K562 (cell line): ENCODE measurements around the gene CUL9. TPM values are rescaled to one million over a fixed set of nuclear protein-coding genes. Genes with fewer than 3 reads are reported as not detected.

Source experiments
- BMI1 ChIP-seq: fragments of 150-350 bp; IDR thresholded peaks from 2 replicates; pipeline ENCODE4 v1.6.1; 2014; ENCODE audit warnings: low read length
- HDAC2 ChIP-seq: fragments of 450-650 bp; IDR thresholded peaks from 2 replicates; pipeline ENCODE4 v1.6.1; 2016; ENCODE audit warnings: mild to moderate bottlenecking
- MAFG ChIP-seq: fragments of 450-650 bp; conservative IDR thresholded peaks from 2 replicates; pipeline ENCODE4 v1.6.1; 2016; ENCODE audit warnings: missing genetic modification characterization, missing compliant biosample characterization
- MAFK ChIP-seq: IDR thresholded peaks from 2 replicates; pipeline ENCODE4 v1.6.1; 2011; ENCODE audit warnings: low read length, improper control_type of control experiment
- NFIC ChIP-seq: fragments of 450-650 bp; IDR thresholded peaks from 2 replicates; pipeline ENCODE4 v1.6.1; 2017; ENCODE audit warnings: mild to moderate bottlenecking, inconsistent platforms
- PCBP1 ChIP-seq: fragments of 200-400 bp; formaldehyde crosslinking; IDR thresholded peaks from 2 replicates; pipeline ENCODE4 v1.6.1; 2018; ENCODE audit warnings: mild to moderate bottlenecking, low read depth, low read length; ENCODE audit not compliant: poor library complexity, severe bottlenecking
- TCFL5 ChIP-seq: fragments of 250-450 bp; sonication (Bioruptor Pico); conservative IDR thresholded peaks from 2 replicates; pipeline ENCODE4 v1.6.1; 2021; ENCODE audit warnings: mild to moderate bottlenecking, moderate library complexity, matching md5 sums
- TOE1 ChIP-seq, 2 experiments: fragments of 450-650 bp in 1 of 2; sonication (generic) in 1 of 2; formaldehyde crosslinking in 1 of 2; IDR thresholded peaks; 2 replicates each; pipeline versions ENCODE4 v1.7.1 to v1.8.0; 2016 to 2022; ENCODE audit warnings: borderline replicate concordance in 2 of 2, mild to moderate bottlenecking in 2 of 2, antibody characterized with exemption in 1 of 2, inconsistent platforms in 1 of 2, low read depth in 1 of 2, missing genetic modification reagents in 1 of 2, moderate library complexity in 1 of 2
- ZFP36 ChIP-seq: fragments of 150-350 bp; IDR thresholded peaks from 2 replicates; pipeline ENCODE4 v1.6.1; 2018; ENCODE audit warnings: low read length, low read depth; ENCODE audit not compliant: partially characterized antibody
- ZNF766 ChIP-seq: fragments of 200-800 bp; sonication (Bioruptor generic); conservative IDR thresholded peaks from 2 replicates; pipeline ENCODE4 v1.6.1; 2016; ENCODE audit warnings: missing genetic modification characterization, missing compliant biosample characterization
- polyA plus RNA-seq, 8 experiments: library from polyadenylated mRNA; depleted of rRNA in 4 of 8; stranded (reverse) in 5 of 8; unstranded in 3 of 8; fragments of >200 nt; fragmentation: Nextera tagmentation in 2 of 8; fragmentation: Illumina TruSeq in 1 of 8; extraction: Ambion mirVana in 2 of 8; extraction: Trizol in 1 of 8; gene quantifications; 2 replicates each; pipeline versions ENCODE4 v1.2.1 to v1.2.3, GENCODE V29; 2011 to 2014; ENCODE audit warnings: inconsistent platforms in 1 of 8, missing spikeins in 1 of 8
- total RNA-seq, 7 experiments: library from RNA; depleted of rRNA in 6 of 7; stranded (reverse); fragments of >200 nt in 6 of 7; fragmentation: Illumina TruSeq in 2 of 7; extraction: Trizol in 2 of 7; gene quantifications; 2 replicates each; pipeline versions ENCODE4 v1.2.1 to v1.2.3, GENCODE V29; 2011 to 2021; ENCODE audit warnings: low replicate concordance in 1 of 7
- TF ChIP-seq, protein P1 (sequence below): sonication (generic); formaldehyde crosslinking; IDR thresholded peaks from 2 replicates; pipeline ENCODE4 v1.4.0; 2020; ENCODE audit warnings: mild to moderate bottlenecking, missing genetic modification reagents
- TF ChIP-seq, protein P2 (sequence below), 2 experiments: fragments of 450-650 bp in 1 of 2; sonication (generic) in 1 of 2; formaldehyde crosslinking in 1 of 2; IDR thresholded peaks; 2 replicates each; pipeline versions ENCODE4 v1.7.1 to v1.9.0; 2016 to 2022; ENCODE audit warnings: inconsistent platforms in 1 of 2, mild to moderate bottlenecking in 1 of 2, missing genetic modification reagents in 1 of 2
- TF ChIP-seq, protein P3 (sequence below): fragments of 450-650 bp; IDR thresholded peaks from 2 replicates; pipeline ENCODE4 v1.6.1; 2017; ENCODE audit warnings: antibody characterized with exemption

Gene CUL9
- total and polyA plus RNA-seq, 9 of the 15 experiments (the other 6 are each of a cell fraction or from before 2014, with no cell fraction given), result 0.50 to 20.7 (median 6.6) TPM

DNA sequence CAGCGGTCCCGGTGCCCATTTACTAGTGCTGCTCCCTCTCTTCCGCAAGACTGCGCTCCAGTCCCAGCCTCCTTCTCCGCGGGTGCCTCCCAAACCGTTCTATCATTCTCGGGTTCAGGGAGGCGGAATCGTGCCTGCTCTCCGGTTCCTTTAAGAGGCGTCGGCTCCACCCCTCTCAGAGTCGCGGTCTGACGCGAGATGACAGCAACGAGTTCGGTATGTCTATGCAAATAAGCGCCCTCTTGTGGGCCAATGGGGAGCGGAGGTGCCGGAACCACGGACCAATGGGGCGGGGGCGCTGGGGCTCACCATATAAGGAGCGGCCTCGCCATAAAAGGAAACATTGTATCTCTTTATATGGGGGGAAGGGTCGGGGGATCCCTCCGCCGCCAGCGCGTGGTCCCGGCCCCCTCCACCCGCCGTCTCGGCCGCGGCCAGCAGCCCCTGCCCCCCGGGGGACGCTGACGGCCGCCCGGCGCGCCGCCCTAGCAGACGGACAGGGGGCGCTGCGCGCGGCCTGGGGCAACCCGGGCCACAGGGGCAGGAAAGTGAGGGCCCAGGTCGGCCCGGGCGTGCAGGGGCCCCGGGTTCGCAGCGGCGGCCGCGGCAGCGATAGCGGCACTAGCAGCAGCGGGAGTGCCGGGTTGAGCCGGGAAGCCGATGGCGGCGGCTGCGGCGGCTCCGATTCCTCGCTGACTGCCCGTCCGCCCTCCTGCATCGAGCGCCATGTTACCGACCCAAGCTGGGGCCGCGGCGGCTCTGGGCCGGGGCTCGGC, 10.9 kb upstream of the CUL9 start, which contains the start of gene SRF (continued):
- TF ChIP-seq ZNF766 (CRISPR knock-in tag) (0 out of 2 replicates have a peak, but pooled peaks have one; percentile 46), ZFP36 (peak; percentile 90), MAFG (tag) (no peak), MAFK (peak; percentile 16; the same call in 1 of the 2 replicates), NFIC (peak; percentile 28; the same call in 1 of the 2 replicates), TCFL5 (CRISPR knock-in tag) (no peak), BMI1 (no peak), HDAC2 (no peak), TOE1 (IDR thresholded peaks at IDR 0.05; ENCODE audit: borderline replicate concordance) (peak; percentile 74; the same call in 1 of the 2 replicates), TOE1 (CRISPR knock-in tag; IDR thresholded peaks at IDR 0.05; ENCODE audit: borderline replicate concordance, low read depth) (no peak), PCBP1 (peak; percentile 92)
- TF ChIP-seq, protein P1, sequence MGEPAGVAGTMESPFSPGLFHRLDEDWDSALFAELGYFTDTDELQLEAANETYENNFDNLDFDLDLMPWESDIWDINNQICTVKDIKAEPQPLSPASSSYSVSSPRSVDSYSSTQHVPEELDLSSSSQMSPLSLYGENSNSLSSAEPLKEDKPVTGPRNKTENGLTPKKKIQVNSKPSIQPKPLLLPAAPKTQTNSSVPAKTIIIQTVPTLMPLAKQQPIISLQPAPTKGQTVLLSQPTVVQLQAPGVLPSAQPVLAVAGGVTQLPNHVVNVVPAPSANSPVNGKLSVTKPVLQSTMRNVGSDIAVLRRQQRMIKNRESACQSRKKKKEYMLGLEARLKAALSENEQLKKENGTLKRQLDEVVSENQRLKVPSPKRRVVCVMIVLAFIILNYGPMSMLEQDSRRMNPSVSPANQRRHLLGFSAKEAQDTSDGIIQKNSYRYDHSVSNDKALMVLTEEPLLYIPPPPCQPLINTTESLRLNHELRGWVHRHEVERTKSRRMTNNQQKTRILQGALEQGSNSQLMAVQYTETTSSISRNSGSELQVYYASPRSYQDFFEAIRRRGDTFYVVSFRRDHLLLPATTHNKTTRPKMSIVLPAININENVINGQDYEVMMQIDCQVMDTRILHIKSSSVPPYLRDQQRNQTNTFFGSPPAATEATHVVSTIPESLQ (CRISPR knock-in tag), result no peak
- TF ChIP-seq, protein P2, sequence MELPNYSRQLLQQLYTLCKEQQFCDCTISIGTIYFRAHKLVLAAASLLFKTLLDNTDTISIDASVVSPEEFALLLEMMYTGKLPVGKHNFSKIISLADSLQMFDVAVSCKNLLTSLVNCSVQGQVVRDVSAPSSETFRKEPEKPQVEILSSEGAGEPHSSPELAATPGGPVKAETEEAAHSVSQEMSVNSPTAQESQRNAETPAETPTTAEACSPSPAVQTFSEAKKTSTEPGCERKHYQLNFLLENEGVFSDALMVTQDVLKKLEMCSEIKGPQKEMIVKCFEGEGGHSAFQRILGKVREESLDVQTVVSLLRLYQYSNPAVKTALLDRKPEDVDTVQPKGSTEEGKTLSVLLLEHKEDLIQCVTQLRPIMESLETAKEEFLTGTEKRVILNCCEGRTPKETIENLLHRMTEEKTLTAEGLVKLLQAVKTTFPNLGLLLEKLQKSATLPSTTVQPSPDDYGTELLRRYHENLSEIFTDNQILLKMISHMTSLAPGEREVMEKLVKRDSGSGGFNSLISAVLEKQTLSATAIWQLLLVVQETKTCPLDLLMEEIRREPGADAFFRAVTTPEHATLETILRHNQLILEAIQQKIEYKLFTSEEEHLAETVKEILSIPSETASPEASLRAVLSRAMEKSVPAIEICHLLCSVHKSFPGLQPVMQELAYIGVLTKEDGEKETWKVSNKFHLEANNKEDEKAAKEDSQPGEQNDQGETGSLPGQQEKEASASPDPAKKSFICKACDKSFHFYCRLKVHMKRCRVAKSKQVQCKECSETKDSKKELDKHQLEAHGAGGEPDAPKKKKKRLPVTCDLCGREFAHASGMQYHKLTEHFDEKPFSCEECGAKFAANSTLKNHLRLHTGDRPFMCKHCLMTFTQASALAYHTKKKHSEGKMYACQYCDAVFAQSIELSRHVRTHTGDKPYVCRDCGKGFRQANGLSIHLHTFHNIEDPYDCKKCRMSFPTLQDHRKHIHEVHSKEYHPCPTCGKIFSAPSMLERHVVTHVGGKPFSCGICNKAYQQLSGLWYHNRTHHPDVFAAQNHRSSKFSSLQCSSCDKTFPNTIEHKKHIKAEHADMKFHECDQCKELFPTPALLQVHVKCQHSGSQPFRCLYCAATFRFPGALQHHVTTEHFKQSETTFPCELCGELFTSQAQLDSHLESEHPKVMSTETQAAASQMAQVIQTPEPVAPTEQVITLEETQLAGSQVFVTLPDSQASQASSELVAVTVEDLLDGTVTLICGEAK (IDR thresholded peaks at IDR 0.05), result no peak
- TF ChIP-seq, protein P2 (CRISPR knock-in tag; IDR thresholded peaks at IDR 0.05), result no peak
- TF ChIP-seq, protein P3, sequence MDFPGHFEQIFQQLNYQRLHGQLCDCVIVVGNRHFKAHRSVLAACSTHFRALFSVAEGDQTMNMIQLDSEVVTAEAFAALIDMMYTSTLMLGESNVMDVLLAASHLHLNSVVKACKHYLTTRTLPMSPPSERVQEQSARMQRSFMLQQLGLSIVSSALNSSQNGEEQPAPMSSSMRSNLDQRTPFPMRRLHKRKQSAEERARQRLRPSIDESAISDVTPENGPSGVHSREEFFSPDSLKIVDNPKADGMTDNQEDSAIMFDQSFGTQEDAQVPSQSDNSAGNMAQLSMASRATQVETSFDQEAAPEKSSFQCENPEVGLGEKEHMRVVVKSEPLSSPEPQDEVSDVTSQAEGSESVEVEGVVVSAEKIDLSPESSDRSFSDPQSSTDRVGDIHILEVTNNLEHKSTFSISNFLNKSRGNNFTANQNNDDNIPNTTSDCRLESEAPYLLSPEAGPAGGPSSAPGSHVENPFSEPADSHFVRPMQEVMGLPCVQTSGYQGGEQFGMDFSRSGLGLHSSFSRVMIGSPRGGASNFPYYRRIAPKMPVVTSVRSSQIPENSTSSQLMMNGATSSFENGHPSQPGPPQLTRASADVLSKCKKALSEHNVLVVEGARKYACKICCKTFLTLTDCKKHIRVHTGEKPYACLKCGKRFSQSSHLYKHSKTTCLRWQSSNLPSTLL, result no peak
